NCI-H146 (cell line): Measurements from ENCODE around the gene CD59.
A peak's percentile ranks its signal among the peaks of the same experiment; 100 is the strongest.
"Not testable (repeated sequence)": the region's sequence is repeated elsewhere in the genome, so short reads cannot be mapped to it uniquely, and the experiment has no call there.

ENCODE experiments used
- DNase-seq: peaks from one replicate; lab custom pipeline; 2025; lab: John Stamatoyannopoulos, UW

The CD59 gene

DNA sequence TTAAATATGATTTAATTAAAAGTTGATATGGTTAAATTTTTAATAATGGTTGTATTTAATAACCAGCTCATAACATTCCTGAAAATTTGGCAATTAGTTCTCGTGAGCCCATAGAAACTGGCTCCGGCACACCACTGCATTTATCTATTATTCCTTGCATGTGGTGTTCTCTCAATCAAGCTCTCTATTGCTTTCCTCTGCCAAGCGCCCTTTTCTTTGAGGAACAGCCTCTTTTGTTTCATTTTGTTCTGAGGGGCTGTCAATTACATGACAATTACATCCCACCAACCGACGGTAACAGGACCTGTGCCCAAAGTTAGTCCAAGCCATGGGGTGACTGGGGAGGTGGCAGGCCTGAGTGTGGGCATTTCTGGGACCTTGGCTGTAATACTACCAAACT, 43.7 kb downstream of the CD59 start:
- DNase-seq: no peak

GRCh38 chr11:33692013-33692504, 44.2 kb downstream of the CD59 start:
- peak; percentile 30 for DNase-seq

- DNase-seq: peak; percentile 45
Observed at GRCh38 chr11:33691066-33691864, 45.0 kb downstream of the CD59 start.

- no peak for DNase-seq
Observed at GRCh38 chr11:33690290-33691065, 45.7 kb downstream of the CD59 start.

DNA sequence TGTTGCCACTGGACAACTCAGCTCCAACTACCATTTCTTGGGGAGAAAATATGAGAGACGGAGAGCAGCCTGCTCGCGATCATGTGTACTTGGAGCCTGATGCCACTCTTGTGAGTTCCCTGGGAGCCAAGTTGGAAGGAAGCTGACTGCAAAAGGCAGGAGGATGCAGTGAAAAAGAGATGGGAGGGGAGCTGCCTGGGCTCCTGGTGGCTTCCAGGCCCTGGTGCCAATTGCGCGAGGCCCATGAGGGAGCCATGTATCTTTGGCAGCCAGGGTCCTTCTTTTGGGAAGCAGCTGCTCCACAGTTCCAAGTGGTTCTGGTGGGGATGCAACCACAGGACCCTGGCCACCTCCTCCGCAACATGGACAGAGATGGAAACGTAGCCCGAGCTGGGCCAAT, 46.7 kb downstream of the CD59 start:
- no peak for DNase-seq

- no peak for DNase-seq
Observed at GRCh38 chr11:33689085-33689484, 47.1 kb downstream of the CD59 start.

DNA sequence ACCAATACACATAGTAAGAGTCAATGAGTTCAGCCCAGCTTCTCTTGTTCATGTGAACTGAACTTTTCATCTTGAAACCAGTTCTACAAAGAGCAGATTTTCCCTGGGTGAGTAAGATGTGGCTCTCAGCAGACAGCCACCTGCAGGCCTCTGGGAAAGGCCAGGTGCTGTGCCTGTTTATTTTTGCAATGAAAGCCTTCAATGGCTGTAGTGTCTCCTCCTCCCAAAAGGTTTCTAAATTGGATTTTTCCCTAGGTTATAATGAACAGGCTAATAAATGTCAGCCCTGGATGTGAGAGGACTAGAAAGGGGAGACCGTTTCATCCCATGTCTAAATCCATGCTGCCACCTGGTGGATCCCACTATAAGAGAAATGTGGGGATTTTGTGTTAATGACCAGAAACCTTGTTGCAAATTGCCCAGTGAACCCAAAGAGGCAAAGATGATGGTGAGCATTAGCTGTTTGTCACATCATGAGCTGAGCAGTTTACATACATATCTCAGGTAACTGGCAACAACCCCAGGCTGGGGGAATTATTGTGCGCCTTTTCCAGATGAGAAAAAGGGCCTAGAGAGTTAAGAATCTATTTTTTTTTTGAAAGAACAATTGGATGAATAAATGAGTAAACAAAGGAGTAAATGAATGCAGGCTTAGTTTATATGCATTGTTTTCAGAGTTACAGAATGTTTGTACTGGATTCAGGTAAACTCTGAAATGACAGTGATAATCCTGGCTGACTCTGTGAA, 48.3 kb downstream of the CD59 start:
- DNase-seq: peak; percentile 67

- DNase-seq: peak; percentile 7
Observed at GRCh38 chr11:33685082-33685481, 51.1 kb downstream of the CD59 start.

GRCh38 chr11:33684003-33684706, 52.1 kb downstream of the CD59 start:
- DNase-seq: no peak

DNA sequence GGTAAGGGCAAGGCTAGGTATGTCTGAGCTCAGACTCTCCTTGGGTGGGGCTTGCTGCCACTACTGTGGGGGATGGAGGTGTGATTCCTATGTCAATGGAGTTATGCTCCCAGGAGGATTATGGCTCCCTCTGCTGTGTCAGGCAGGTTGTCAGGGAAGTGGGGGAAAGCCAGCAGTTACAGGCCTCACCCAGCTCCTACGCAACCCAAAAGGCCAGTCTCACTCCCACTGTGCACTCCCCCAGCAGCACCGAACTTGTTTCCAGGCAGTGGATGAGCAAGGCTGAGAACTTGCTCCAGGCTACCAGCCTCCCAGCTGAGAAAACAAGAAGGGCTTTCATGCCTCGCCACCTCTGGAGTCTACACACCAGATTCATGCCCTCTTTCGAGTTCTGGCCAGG, 53.8 kb downstream of the CD59 start:
- DNase-seq: peak; percentile 40

- DNase-seq: no peak
Observed at GRCh38 chr11:33682019-33682418, 54.2 kb downstream of the CD59 start.

- not testable (repeated sequence) for DNase-seq
Observed at GRCh38 chr11:33678616-33679015, 57.6 kb downstream of the CD59 start.

DNA sequence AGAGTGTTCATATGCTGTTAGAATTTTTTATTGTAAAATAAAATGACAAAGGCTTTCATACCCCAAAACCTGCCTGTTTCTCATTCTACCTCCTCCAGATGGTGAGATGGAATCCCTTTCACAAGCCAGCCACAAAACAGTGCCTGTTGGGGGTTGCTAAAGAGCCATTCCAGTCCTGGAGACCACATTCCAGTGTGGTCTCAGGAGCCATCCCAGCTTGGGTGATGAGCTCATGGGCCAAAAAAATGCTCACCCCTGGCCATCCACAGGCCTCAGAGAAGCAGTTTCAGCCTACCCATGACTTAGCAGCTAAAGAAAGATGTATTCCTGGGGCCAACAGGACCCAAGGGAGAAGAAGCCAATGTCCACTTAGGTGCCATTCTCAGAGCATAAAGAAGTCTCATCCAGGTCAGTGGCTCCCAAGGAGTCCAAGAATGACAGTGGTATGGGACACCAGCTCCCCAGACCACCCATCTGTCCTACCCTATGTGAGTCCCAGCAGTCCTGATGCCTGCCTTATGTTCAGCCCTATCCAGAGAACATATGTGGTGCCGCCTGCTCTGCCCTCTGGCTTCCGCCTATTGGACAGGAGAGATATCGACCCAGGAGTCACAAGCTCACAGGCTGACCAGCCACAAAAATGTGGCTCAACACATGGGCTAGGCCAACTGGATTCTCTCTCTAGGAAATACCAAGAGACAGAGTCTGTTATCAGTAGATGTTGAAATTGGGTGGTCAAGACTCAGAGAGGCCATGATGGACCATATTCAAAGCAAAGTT, 62.0 kb downstream of the CD59 start:
- no peak for DNase-seq

DNA sequence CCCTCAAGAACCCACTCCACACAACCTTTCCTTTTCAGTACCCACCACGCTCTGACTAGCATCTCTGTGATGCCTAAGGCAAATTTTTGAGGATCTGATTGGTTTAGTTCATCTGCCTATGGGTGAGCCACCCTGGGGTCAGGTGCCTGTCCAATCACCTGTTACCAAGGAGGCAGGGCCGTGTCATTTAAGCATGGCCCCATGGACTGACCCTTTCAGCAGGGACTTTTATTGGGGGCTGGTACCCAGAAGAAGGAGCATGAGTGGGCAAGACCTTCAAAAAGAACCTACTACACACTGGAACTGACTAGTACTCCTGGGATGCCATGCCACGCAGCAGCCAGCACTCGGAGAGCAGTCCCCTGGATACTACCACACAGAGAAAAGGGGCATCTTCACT, 64.0 kb downstream of the CD59 start:
- no peak for DNase-seq

- DNase-seq: no peak
Observed at GRCh38 chr11:33670250-33671011, 65.8 kb downstream of the CD59 start.

DNA sequence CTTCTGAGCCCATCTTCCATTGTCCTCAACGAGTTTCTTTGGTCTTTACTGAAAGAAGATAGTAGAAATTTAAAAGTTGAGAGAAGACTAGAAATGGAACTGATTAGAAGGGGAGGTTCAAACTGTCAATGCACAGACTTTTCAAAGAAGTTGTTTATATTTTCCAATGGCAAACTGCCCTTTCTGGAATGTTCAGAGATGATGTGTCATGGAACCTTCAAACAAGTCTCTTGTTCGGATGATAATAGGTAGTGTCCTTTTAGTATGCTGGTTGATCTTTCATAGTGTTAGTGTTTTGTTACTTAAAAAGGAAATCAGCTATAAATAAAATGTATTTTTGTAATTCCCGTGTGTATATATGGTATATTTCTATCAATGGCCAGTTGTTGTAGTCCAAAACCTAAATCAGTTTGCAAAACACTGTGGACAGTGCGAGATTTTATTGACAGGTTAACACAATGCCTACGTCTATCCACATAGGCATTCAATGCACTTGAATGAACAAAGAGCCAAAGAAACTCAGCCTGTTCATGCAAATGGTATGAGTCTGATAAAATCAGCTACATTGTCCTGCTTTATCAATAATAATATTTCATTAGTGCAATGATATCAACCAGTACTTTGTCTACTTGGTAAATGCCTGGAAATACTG, 66.5 kb downstream of the CD59 start:
- no peak for DNase-seq

DNA sequence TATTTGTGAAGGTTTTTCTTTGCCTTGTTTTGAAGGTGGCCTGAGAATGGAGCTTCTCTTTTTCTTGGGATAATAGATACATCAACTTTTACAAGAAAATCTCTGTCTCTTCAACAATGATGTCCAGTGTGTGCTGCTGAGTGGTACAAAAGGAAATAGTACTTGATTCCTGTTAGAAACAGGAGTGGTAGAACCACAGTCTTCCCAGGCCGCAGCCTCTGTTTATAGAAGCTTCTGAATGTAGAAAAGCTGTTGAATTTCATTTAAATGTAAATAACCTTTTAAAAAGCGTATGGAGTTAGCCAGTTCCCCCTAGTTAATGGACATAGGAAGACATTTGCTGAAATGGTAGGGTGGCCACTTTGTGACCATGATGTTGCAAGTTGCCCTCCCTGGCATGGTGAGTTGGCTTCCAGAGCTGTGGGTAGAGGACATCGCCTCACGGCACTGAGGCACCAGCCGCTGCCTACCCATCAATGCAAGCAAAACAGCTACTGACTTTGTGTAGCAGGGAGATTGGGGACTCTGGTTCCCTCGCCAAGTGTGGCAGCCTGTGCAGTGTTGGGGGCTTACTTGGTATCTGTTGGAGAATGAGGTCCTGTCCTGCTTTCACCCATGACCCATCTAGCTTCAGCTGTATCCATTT, 67.1 kb downstream of the CD59 start:
- DNase-seq: no peak

DNA sequence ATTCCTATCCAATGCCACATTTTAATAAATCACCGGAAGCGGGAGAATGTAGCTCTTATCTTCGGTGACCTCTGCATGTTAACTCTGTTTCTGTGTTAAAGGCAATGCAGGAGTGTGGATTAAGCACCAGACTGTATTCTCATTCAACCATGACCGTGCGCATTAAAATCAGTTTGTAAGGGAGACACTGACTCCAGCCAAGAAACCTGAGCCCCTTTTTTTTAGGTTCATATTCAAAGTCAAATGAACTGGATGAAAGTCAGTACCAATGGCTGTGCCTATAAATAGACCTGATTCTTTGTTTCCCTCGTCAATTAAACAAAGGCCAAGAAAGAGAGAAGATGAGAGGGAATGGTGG, 67.8 kb downstream of the CD59 start:
- DNase-seq: peak; percentile 20

- DNase-seq: no peak
Observed at GRCh38 chr11:33667819-33668467, 68.3 kb downstream of the CD59 start.
